Measurements from ENCODE around the gene TMEM168. TPM values are rescaled to one million over a fixed set of nuclear protein-coding genes. Genes with fewer than 3 reads are reported as not detected.

Gene TMEM168
- total and polyA plus RNA-seq, 2 experiments from 2014 or later, result 5.2 to 14.8 TPM

GRCh38 chr7:112743811-112744210 is 46.4 kb downstream of the TMEM168 start (continued):
- TF ChIP-seq, protein P1, sequence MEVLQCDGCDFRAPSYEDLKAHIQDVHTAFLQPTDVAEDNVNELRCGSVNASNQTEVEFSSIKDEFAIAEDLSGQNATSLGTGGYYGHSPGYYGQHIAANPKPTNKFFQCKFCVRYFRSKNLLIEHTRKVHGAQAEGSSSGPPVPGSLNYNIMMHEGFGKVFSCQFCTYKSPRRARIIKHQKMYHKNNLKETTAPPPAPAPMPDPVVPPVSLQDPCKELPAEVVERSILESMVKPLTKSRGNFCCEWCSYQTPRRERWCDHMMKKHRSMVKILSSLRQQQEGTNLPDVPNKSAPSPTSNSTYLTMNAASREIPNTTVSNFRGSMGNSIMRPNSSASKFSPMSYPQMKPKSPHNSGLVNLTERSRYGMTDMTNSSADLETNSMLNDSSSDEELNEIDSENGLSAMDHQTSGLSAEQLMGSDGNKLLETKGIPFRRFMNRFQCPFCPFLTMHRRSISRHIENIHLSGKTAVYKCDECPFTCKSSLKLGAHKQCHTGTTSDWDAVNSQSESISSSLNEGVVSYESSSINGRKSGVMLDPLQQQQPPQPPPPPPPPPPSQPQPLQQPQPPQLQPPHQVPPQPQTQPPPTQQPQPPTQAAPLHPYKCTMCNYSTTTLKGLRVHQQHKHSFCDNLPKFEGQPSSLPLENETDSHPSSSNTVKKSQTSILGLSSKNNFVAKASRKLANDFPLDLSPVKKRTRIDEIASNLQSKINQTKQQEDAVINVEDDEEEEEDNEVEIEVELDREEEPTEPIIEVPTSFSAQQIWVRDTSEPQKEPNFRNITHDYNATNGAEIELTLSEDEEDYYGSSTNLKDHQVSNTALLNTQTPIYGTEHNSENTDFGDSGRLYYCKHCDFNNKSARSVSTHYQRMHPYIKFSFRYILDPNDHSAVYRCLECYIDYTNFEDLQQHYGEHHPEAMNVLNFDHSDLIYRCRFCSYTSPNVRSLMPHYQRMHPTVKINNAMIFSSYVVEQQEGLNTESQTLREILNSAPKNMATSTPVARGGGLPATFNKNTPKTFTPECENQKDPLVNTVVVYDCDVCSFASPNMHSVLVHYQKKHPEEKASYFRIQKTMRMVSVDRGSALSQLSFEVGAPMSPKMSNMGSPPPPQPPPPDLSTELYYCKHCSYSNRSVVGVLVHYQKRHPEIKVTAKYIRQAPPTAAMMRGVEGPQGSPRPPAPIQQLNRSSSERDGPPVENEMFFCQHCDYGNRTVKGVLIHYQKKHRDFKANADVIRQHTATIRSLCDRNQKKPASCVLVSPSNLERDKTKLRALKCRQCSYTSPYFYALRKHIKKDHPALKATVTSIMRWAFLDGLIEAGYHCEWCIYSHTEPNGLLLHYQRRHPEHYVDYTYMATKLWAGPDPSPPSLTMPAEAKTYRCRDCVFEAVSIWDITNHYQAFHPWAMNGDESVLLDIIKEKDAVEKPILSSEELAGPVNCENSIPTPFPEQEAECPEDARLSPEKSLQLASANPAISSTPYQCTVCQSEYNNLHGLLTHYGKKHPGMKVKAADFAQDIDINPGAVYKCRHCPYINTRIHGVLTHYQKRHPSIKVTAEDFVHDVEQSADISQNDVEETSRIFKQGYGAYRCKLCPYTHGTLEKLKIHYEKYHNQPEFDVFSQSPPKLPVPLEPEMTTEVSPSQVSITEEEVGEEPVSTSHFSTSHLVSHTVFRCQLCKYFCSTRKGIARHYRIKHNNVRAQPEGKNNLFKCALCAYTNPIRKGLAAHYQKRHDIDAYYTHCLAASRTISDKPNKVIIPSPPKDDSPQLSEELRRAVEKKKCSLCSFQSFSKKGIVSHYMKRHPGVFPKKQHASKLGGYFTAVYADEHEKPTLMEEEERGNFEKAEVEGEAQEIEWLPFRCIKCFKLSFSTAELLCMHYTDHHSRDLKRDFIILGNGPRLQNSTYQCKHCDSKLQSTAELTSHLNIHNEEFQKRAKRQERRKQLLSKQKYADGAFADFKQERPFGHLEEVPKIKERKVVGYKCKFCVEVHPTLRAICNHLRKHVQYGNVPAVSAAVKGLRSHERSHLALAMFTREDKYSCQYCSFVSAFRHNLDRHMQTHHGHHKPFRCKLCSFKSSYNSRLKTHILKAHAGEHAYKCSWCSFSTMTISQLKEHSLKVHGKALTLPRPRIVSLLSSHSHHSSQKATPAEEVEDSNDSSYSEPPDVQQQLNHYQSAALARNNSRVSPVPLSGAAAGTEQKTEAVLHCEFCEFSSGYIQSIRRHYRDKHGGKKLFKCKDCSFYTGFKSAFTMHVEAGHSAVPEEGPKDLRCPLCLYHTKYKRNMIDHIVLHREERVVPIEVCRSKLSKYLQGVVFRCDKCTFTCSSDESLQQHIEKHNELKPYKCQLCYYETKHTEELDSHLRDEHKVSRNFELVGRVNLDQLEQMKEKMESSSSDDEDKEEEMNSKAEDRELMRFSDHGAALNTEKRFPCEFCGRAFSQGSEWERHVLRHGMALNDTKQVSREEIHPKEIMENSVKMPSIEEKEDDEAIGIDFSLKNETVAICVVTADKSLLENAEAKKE (CRISPR knock-in tag; IDR thresholded peaks at IDR 0.05), result no peak

DNA sequence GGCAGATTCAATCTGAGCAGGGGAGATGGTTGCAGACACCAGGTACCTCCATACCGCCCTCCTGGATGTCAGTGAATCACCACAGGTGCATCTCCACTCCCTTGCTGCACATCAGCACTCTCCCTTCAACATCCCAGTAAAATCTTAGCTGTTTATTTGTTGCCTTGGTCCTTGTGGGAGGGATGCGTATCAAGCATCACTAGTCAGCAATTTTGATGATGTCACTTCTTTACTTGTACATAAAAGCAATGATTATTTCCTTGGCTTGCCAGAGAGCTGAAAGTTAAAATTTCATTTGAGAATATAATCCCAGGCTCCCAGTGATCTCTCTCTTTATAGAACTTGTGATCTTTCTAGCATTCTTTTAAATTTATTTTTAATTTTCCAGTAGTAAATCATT is 49.5 kb downstream of the TMEM168 start:
- ATAC-seq, result no peak
- Mint-ChIP-seq H3K27ac (no peak overlapping the region), H3K4me3 (no peak overlapping the region), H3K9me3 (peaks cover 22% of the 10 kb centered on the region), H3K4me1 (no peaks in the 10 kb centered on the region), H3K36me3 (ENCODE audit: low read depth) (no peaks in the 10 kb centered on the region; the same call in 2 of the 3 replicates), H3K27me3 (ENCODE audit: insufficient read depth, low read depth, poor library complexity) (no peaks in the 10 kb centered on the region)
- Histone ChIP-seq H3K27ac (ENCODE audit: low read depth) (no peak overlapping the region), H3K4me2 (no peak overlapping the region), H2AFZ (0 out of 2 replicates have a peak overlapping the region, but pooled peaks have one; percentile 1), H3F3A (replicated peaks; ENCODE audit: low read depth) (no peaks in the 10 kb centered on the region), H4K20me1 (replicated peaks; ENCODE audit: insufficient read depth) (no peaks in the 10 kb centered on the region), H3K27me3 (ENCODE audit: insufficient read depth) (no peaks in the 10 kb centered on the region), H3K36me3 (ENCODE audit: insufficient read depth) (no peaks in the 10 kb centered on the region), H3K4me1 (ENCODE audit: insufficient read depth) (no peaks in the 10 kb centered on the region), H3K4me3 (no peak overlapping the region), H3K9me2 (ENCODE audit: insufficient read depth) (0 out of 2 replicates have a peak, but pooled peaks cover 3% of the 10 kb centered on the region), H3K79me2 (replicated peaks; ENCODE audit: insufficient read depth) (no peaks in the 10 kb centered on the region)
- DNase-seq (ENCODE audit: low spot score), result no peak
- TF ChIP-seq, protein P2, sequence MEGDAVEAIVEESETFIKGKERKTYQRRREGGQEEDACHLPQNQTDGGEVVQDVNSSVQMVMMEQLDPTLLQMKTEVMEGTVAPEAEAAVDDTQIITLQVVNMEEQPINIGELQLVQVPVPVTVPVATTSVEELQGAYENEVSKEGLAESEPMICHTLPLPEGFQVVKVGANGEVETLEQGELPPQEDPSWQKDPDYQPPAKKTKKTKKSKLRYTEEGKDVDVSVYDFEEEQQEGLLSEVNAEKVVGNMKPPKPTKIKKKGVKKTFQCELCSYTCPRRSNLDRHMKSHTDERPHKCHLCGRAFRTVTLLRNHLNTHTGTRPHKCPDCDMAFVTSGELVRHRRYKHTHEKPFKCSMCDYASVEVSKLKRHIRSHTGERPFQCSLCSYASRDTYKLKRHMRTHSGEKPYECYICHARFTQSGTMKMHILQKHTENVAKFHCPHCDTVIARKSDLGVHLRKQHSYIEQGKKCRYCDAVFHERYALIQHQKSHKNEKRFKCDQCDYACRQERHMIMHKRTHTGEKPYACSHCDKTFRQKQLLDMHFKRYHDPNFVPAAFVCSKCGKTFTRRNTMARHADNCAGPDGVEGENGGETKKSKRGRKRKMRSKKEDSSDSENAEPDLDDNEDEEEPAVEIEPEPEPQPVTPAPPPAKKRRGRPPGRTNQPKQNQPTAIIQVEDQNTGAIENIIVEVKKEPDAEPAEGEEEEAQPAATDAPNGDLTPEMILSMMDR (conservative IDR thresholded peaks at IDR 0.05; ENCODE audit: low read depth in 2 of 2), result no peak
- TF ChIP-seq, protein P1 (CRISPR knock-in tag; IDR thresholded peaks at IDR 0.05), result no peak
- no peak for TF ChIP-seq EZH2phosphoT487 (IDR thresholded peaks at IDR 0.05; ENCODE audit: unreplicated experiment)
